GM18868 (cell line): Measurements from ENCODE around the gene APEX1.
"Not testable (repeated sequence)": the region's sequence is repeated elsewhere in the genome, so short reads cannot be mapped to it uniquely, and the experiment has no call there.

Experiments used
- ATAC-seq: cut with Tn5 transposase; IDR thresholded peaks from one replicate; pipeline ENCODE4 v1.9.1; 2021; ENCODE audit warnings: mild to moderate bottlenecking, moderate library complexity; ENCODE audit not compliant: unreplicated experiment

Gene APEX1

GRCh38 chr14:20435582-20436362 is 19.3 kb upstream of the APEX1 start, which contains the start of gene KLHL33:
KLHL33 (minus strand) TSS chr14:20436166; CDS start chr14:20435811, 355 bp downstream.
- no peak for ATAC-seq

DNA sequence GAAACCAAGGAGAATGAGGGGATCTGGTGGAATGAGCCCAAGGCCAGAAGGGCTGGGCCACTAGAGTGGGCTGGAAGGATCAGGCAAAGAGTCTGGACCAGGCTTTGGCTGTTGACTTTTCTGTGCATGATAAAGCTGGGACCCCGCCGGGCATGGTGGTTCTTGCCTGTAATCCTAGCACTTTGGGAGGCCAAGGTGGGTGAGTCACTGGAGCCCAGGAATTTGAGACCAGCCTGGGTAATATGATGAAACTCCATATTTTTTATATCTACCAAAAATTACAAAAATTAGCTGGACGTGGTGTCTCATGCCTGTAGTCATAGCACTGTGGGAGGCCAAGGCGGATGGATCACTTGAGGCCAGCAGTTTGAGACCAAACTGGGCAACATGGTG is 18.7 kb upstream of the APEX1 start:
- ATAC-seq = no peak

DNA sequence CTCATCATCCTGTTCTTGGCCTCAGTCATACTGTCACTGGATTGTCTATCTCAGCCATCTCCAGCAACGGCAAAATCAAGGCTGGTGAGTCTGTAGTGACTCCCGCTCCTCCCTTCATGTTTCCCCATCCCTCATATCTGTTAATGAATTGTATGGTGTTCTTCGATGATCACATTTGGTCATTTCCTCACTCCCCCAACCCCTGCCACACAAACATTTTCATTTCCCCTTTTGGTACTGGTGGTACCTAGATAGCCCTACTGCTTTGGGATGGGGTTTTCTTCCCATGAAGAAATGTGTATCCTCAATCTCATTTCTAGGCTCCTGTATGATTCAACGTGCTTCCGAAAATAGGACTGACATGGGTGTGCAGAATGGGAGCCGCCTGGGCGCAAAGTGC is 16.4 kb upstream of the APEX1 start:
- ATAC-seq = no peak

- ATAC-seq = no peak
Observed at GRCh38 chr14:20440465-20440864, 14.6 kb upstream of the APEX1 start.

- ATAC-seq = no peak
Observed at GRCh38 chr14:20440882-20441281, 14.1 kb upstream of the APEX1 start.

GRCh38 chr14:20441461-20441860 is 13.6 kb upstream of the APEX1 start:
- no peak for ATAC-seq

DNA sequence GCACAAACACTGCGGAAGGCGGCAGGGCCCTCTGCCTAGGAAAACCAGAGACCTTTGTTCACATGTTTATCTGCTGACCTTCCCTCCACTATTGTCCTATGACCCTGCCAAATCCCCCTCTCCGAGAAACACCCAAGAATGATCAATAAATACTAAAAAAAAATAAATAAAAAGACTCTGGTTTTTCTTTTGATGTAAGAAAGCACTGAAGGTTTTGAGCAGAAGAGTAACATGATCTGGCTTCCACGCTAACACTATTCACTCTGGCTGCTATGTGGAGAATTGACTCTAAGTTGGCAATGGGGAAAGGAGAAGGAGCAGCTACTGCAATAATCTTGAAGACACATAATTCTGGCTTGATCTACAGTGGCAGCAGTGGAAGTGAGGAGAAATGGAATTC is 11.4 kb upstream of the APEX1 start:
- not testable (repeated sequence) for ATAC-seq

DNA sequence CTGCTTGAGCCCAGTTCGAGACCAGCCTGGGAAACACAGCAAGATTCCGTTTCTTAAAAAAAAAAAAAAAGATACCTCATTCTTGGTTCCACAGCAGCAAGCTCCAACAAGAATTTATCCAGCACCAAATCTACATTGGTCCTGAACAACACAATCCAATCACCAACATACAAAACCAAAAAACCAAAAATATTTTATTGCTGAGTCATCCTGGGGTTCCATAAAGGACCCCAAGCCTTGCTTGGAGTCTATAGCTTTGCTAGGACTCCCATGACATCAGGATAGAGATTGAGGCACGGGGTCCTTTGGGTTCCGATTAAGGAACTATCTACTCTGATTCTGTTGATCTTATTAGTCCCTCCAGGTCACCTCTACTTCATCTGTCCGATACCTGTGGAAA is 8.1 kb upstream of the APEX1 start:
- no peak for ATAC-seq

GRCh38 chr14:20452831-20453230 is 2.2 kb upstream of the APEX1 start:
- ATAC-seq = not testable (repeated sequence)

DNA sequence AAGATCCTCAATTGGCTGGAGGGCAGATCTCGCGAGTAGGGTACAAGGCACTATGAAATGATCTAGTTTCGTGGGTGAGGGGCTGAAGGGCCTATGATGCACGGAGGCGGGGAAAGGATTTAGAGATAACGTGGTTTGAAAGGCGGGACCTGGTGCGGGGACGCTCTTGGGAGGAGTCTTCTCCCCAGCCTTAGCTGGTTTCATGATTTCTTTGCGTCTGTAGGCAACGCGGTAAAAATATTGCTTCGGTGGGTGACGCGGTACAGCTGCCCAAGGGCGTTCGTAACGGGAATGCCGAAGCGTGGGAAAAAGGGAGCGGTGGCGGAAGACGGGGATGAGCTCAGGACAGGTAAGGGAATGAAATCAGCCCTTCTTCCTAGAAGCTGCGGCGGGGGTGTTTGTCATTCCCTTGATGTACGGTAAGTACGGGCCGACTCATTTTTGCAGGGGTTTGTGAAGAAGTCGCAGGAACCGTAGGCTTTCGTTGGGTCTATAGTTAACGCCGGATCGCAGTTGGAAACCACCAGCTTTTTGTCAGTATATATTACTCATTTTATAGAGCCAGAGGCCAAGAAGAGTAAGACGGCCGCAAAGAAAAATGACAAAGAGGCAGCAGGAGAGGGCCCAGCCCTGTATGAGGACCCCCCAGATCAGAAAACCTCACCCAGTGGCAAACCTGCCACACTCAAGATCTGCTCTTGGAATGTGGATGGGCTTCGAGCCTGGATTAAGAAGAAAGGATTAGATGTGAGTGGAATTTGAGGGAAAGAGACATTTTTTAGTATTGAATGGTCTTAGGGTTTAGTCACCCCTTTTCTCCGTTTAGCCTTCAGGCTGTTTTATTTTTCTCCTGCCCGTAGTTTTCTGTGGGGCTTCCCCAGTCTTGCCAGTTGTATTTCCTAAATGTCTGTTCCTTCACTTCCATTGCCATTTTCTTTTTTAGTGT is 602 bp downstream of the APEX1 start:
- peak; percentile 53 for ATAC-seq

GRCh38 chr14:20456971-20457370 is 1.9 kb downstream of the APEX1 start:
- ATAC-seq = no peak

DNA sequence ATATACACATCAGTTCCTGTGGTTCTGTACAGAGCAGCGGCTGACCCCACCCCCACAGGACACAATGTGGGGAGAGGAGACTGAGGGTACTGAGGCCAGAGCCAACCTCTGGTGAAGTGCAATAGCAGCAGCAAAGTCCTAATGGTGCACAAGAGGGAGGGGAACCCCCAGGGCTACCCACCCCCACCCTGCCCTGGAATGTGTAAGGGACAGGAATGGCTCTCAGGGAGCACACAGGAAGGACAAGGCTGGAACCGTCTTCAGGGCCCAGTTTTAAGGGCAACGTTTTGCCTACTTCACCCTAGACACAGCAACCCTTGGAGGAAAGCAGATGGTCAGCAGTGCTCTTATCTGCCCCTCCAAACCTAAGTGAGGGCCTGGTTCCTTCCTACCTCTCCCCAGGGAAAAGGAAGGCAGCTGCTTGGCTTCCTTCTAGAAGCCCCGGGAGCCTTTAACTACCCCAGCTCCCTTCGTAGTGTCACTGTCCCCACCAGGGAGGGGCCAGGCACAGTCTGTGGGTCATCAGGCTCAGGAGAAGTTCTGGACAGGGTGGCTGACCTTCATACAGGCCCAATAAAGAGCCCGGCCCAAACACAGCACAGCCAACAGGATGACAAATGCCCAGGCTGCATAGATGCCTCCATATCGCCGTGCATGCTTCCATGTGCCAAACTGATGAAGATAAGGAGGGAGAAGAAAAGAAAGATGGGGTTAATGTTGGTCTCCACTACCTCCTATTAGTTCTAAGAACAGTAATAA is 3.2 kb downstream of the APEX1 start:
- ATAC-seq = no peak

- peak; percentile 2 for ATAC-seq
Observed at GRCh38 chr14:20460458-20461224, 5.6 kb downstream of the APEX1 start.

- ATAC-seq = peak; percentile 94
Observed at GRCh38 chr14:20461225-20462141, 6.5 kb downstream of the APEX1 start, which contains the start of gene PIP4P1. PIP4P1 (minus strand) TSS chr14:20461434; CDS start chr14:20461325, 109 bp downstream.

GRCh38 chr14:20468764-20469241 is 13.8 kb downstream of the APEX1 start:
- no peak for ATAC-seq

GRCh38 chr14:20469242-20469889 is 14.3 kb downstream of the APEX1 start, which contains the start of gene PNP:
PNP (plus strand) TSS chr14:20469406; CDS start chr14:20469525, 119 bp downstream.
- ATAC-seq = peak; percentile 96

GRCh38 chr14:20469890-20470602 is 15.0 kb downstream of the APEX1 start:
- ATAC-seq = peak; percentile 42

- no peak for ATAC-seq
Observed at GRCh38 chr14:20470603-20470901, 15.5 kb downstream of the APEX1 start.
